Measurements from ENCODE around the gene PLAGL2.
A peak's percentile ranks its signal among the peaks of the same experiment; 100 is the strongest.
"Not testable (repeated sequence)": the region's sequence is repeated elsewhere in the genome, so short reads cannot be mapped to it uniquely, and the experiment has no call there.

Gene PLAGL2

GRCh38 chr20:32207626-32208498, at the start of gene PLAGL2, which contains the start of gene POFUT1:
TSS of gene PLAGL2 (minus strand) at chr20:32207743. CDS start at chr20:32202178, 5,565 bp downstream.
TSS of gene POFUT1 (plus strand) at chr20:32207880. CDS start at chr20:32207942, 62 bp downstream.
- DNase-seq (ENCODE audit: low spot score): peak; percentile 79

- DNase-seq (ENCODE audit: low spot score): no peak
Observed at GRCh38 chr20:32252189-32252588, 44.6 kb upstream of the PLAGL2 start.

GRCh38 chr20:32251470-32251869, 43.9 kb upstream of the PLAGL2 start:
- no peak for DNase-seq (ENCODE audit: low spot score)

- DNase-seq (ENCODE audit: low spot score): no peak
Observed at GRCh38 chr20:32249030-32249738, 41.6 kb upstream of the PLAGL2 start.

- DNase-seq (ENCODE audit: low spot score): no peak
Observed at GRCh38 chr20:32248043-32248442, 40.5 kb upstream of the PLAGL2 start.

- DNase-seq (ENCODE audit: low spot score): not testable (repeated sequence)
Observed at GRCh38 chr20:32246208-32246607, 38.7 kb upstream of the PLAGL2 start.

GRCh38 chr20:32244959-32245358, 37.4 kb upstream of the PLAGL2 start:
- no peak for DNase-seq (ENCODE audit: low spot score)

GRCh38 chr20:32244150-32244823, 36.7 kb upstream of the PLAGL2 start:
- no peak for DNase-seq (ENCODE audit: low spot score)

- DNase-seq (ENCODE audit: low spot score): no peak
Observed at GRCh38 chr20:32241807-32242206, 34.3 kb upstream of the PLAGL2 start.

GRCh38 chr20:32240205-32240604, 32.7 kb upstream of the PLAGL2 start:
- DNase-seq (ENCODE audit: low spot score): no peak

GRCh38 chr20:32238483-32239425, 31.2 kb upstream of the PLAGL2 start:
- no peak for DNase-seq (ENCODE audit: low spot score)

GRCh38 chr20:32237419-32237818, 29.9 kb upstream of the PLAGL2 start:
- no peak for DNase-seq (ENCODE audit: low spot score)

- DNase-seq (ENCODE audit: low spot score): no peak
Observed at GRCh38 chr20:32236819-32237218, 29.3 kb upstream of the PLAGL2 start.

GRCh38 chr20:32236048-32236533, 28.5 kb upstream of the PLAGL2 start:
- no peak for DNase-seq (ENCODE audit: low spot score)

GRCh38 chr20:32235331-32236047, 27.9 kb upstream of the PLAGL2 start:
- DNase-seq (ENCODE audit: low spot score): no peak

- DNase-seq (ENCODE audit: low spot score): no peak
Observed at GRCh38 chr20:32234135-32234808, 26.7 kb upstream of the PLAGL2 start.

- no peak for DNase-seq (ENCODE audit: low spot score)
Observed at GRCh38 chr20:32233286-32233685, 25.7 kb upstream of the PLAGL2 start.

GRCh38 chr20:32232326-32232886, 24.9 kb upstream of the PLAGL2 start:
- no peak for DNase-seq (ENCODE audit: low spot score)

- no peak for DNase-seq (ENCODE audit: low spot score)
Observed at GRCh38 chr20:32231847-32232246, 24.3 kb upstream of the PLAGL2 start.

GRCh38 chr20:32231245-32231644, 23.7 kb upstream of the PLAGL2 start:
- no peak for DNase-seq (ENCODE audit: low spot score)
